Fibroblast of peridontal ligament (primary cell): ENCODE results near the gene HUWE1.

ENCODE experiments used
- DNase-seq: peaks from one replicate; pipeline ENCODE4 v3.0.0-alpha.2; 2010; ENCODE audit errors: extremely low read depth

HUWE1 gene

GRCh38 chrX:53621418-53621986 is 65.0 kb downstream of the HUWE1 start:
- no peak for DNase-seq

- no peak for DNase-seq
These were observed 69.6 kb downstream of the HUWE1 start for GRCh38 chrX:53616946-53617345.

GRCh38 chrX:53606456-53606855 is 80.1 kb downstream of the HUWE1 start:
- DNase-seq = no peak

GRCh38 chrX:53605004-53605403 is 81.5 kb downstream of the HUWE1 start:
- peak; percentile 2 for DNase-seq

GRCh38 chrX:53599781-53600396 is 86.6 kb downstream of the HUWE1 start:
- DNase-seq = no peak

GRCh38 chrX:53598169-53598568 is 88.3 kb downstream of the HUWE1 start:
- DNase-seq = no peak

- DNase-seq = no peak
These were observed 91.2 kb downstream of the HUWE1 start for GRCh38 chrX:53595266-53595810.

- peak; percentile 42 for DNase-seq
These were observed 92.2 kb downstream of the HUWE1 start for GRCh38 chrX:53594354-53594753.

- peak; percentile 19 for DNase-seq
These were observed 98.6 kb downstream of the HUWE1 start for GRCh38 chrX:53587795-53588420.

GRCh38 chrX:53584891-53585290 is 101.6 kb downstream of the HUWE1 start:
- DNase-seq = no peak

- DNase-seq = no peak
These were observed 102.9 kb downstream of the HUWE1 start for GRCh38 chrX:53583571-53583970.

GRCh38 chrX:53580742-53581504 is 105.6 kb downstream of the HUWE1 start:
- DNase-seq = no peak

GRCh38 chrX:53571494-53571893 is 115.0 kb downstream of the HUWE1 start:
- DNase-seq = no peak

- no peak for DNase-seq
These were observed 123.2 kb downstream of the HUWE1 start for GRCh38 chrX:53563324-53563723.

GRCh38 chrX:53561912-53562311 is 124.6 kb downstream of the HUWE1 start:
- DNase-seq = no peak

GRCh38 chrX:53558646-53559045 is 127.9 kb downstream of the HUWE1 start:
- no peak for DNase-seq

GRCh38 chrX:53556868-53557267 is 129.7 kb downstream of the HUWE1 start:
- no peak for DNase-seq

- no peak for DNase-seq
These were observed 135.6 kb downstream of the HUWE1 start for GRCh38 chrX:53550756-53551463.

- no peak for DNase-seq
These were observed 138.9 kb downstream of the HUWE1 start for GRCh38 chrX:53547668-53548067.

- DNase-seq = no peak
These were observed 141.6 kb downstream of the HUWE1 start for GRCh38 chrX:53544936-53545335.

- DNase-seq = no peak
These were observed 147.7 kb downstream of the HUWE1 start for GRCh38 chrX:53538781-53539180.
